K562 (cell line): Measurements from ENCODE around the gene BMPER. TPM values are rescaled to one million over a fixed set of nuclear protein-coding genes. Genes with fewer than 3 reads are reported as not detected.

Source experiments
- ATAC-seq: fragments of 200-7000 bp; cut with Tn5 transposase; 3 replicates; pipeline ENCODE4 v1.9.1; 2020; ENCODE audit warnings: moderate library complexity
- BruUV-seq: library from RNA; stranded (reverse); fragments of 400-500 nt; replicated peaks from 2 replicates; lab custom pipeline; 2021; lab: Mats Ljungman, UMichigan
- CTCF ChIA-PET: fragments of 300-600 bp; formaldehyde crosslinking; extraction: SDS; loops from one replicate; lab custom pipeline; 2021; ENCODE audit warnings: low intra/inter-chr PET ratio; lab: Yijun Ruan, JAX
- POLR2A ChIA-PET: fragments of 300-600, 350-650 bp; sonication (Branson Sonifier 250); formaldehyde crosslinking; extraction: SDS; loops from one replicate; lab custom pipeline; 2021; ENCODE audit warnings: antibody characterized with exemption, inconsistent platforms; lab: Yijun Ruan, JAX
- DNase-seq, 4 experiments: peaks; one replicate each; pipeline versions ENCODE4 v3.0.0 to v3.0.0-alpha.2; 2011 to 2018; ENCODE audit warnings: low spot score in 3 of 4, mixed read lengths in 3 of 4; ENCODE audit errors: extremely low read depth in 1 of 4
- FAIRE-seq: peaks from 2 replicates; lab custom pipeline; 2011; peaks lifted over from hg19 to GRCh38; lab: Jason Lieb, UNC
- H2AFZ ChIP-seq: 2 replicates; pipeline ENCODE4 v1.6.0; 2011; ENCODE audit warnings: low read depth, low read length, control low read depth, inconsistent platforms
- H3K27ac ChIP-seq: fragments of 200-600 bp; 3 replicates; pipeline ENCODE4 v1.8.0; 2011; ENCODE audit warnings: low read depth, mild to moderate bottlenecking, control low read depth, inconsistent platforms, low read length, moderate library complexity, mixed read lengths; ENCODE audit errors: extremely low read depth
- H3K27me3 ChIP-seq, 2 experiments: fragments of 300-600 bp in 1 of 2; 2 replicates in 1 of 2; 3 replicates in 1 of 2; pipeline versions ENCODE4 v1.6.0 to v1.8.0; 2011; ENCODE audit warnings: inconsistent platforms in 2 of 2, low read length in 2 of 2, mild to moderate bottlenecking in 1 of 2, mixed read lengths in 1 of 2, moderate library complexity in 1 of 2; ENCODE audit not compliant: control insufficient read depth in 2 of 2, insufficient read depth in 2 of 2
- H3K36me3 ChIP-seq: fragments of 300-600 bp; 3 replicates; pipeline ENCODE4 v1.8.0; 2011; ENCODE audit warnings: mild to moderate bottlenecking, low read length, inconsistent platforms; ENCODE audit not compliant: control insufficient read depth, insufficient read depth
- H3K4me1 ChIP-seq, 2 experiments: fragments of 200-600 bp in 1 of 2; replicated peaks in 1 of 2; 2 replicates in 1 of 2; 3 replicates in 1 of 2; pipeline versions ENCODE4 v1.5.1 to v1.8.0; 2011; ENCODE audit warnings: inconsistent platforms in 2 of 2, low read length in 2 of 2, mild to moderate bottlenecking in 1 of 2, mixed read lengths in 1 of 2, moderate library complexity in 1 of 2; ENCODE audit not compliant: control insufficient read depth in 2 of 2, insufficient read depth in 2 of 2
- H3K4me2 ChIP-seq: 2 replicates; pipeline ENCODE4 v1.6.1; 2011; ENCODE audit warnings: low read length, control low read depth, inconsistent platforms, mixed read lengths; ENCODE audit not compliant: insufficient read depth
- H3K4me3 ChIP-seq: fragments of 200-600 bp; sonication (generic), shearing (Covaris generic); 2 replicates; pipeline ENCODE4 v1.5.1; 2016; ENCODE audit warnings: control low read depth, inconsistent platforms
- H3K79me2 ChIP-seq: fragments of 200-600 bp; 3 replicates; pipeline ENCODE4 v1.8.0; 2011; ENCODE audit warnings: low read length, inconsistent platforms; ENCODE audit not compliant: control insufficient read depth, insufficient read depth
- H3K9ac ChIP-seq, 2 experiments: 2 replicates each; pipeline versions ENCODE4 v1.6.0 to v1.6.1; 2011; ENCODE audit warnings: low read depth in 2 of 2, low read length in 2 of 2, control low read depth in 1 of 2, inconsistent platforms in 1 of 2, mild to moderate bottlenecking in 1 of 2, mixed read lengths in 1 of 2; ENCODE audit not compliant: insufficient read depth in 1 of 2
- H3K9me1 ChIP-seq: one replicate; pipeline ENCODE4 v1.6.0; 2011; ENCODE audit warnings: inconsistent platforms, mild to moderate bottlenecking, low read length, moderate library complexity; ENCODE audit not compliant: control insufficient read depth, insufficient read depth
- H3K9me3 ChIP-seq: replicated peaks from 2 replicates; pipeline ENCODE4 v1.5.1; 2011; ENCODE audit warnings: low read depth, low read length, inconsistent platforms; ENCODE audit not compliant: control insufficient read depth, insufficient read depth
- H4K20me1 ChIP-seq: replicated peaks from 2 replicates; pipeline ENCODE4 v1.6.1; 2011; ENCODE audit warnings: low read length, inconsistent platforms, mixed read lengths; ENCODE audit not compliant: control insufficient read depth, insufficient read depth
- CBX5 ChIP-seq: IDR thresholded peaks from 2 replicates; pipeline ENCODE4 v1.6.1; 2014; ENCODE audit warnings: low read depth, borderline replicate concordance
- DIDO1 ChIP-seq: fragments of 450-650 bp; IDR thresholded peaks from 2 replicates; pipeline ENCODE4 v1.6.1; 2016; ENCODE audit warnings: low read depth, missing biosample characterization, missing genetic modification characterization
- MEF2A ChIP-seq: IDR thresholded peaks from 2 replicates; pipeline ENCODE4 v1.6.1; 2011; ENCODE audit warnings: low read depth, mild to moderate bottlenecking, low read length, moderate library complexity; ENCODE audit not compliant: control insufficient read depth
- NCOA1 ChIP-seq: fragments of 450-650 bp; IDR thresholded peaks from 2 replicates; pipeline ENCODE4 v1.6.1; 2016; ENCODE audit warnings: low read depth
- SNAPC5 ChIP-seq: fragments of 250-450 bp; sonication (Bioruptor Pico); IDR thresholded peaks from 2 replicates; pipeline ENCODE4 v1.8.0; 2021; ENCODE audit warnings: moderate library complexity, mild to moderate bottlenecking, inconsistent platforms
- SRSF1 ChIP-seq: fragments of 200-400 bp; formaldehyde crosslinking; IDR thresholded peaks from 2 replicates; pipeline ENCODE4 v1.6.1; 2017; ENCODE audit warnings: mild to moderate bottlenecking, low read depth, low read length, moderate library complexity
- ZBTB8A ChIP-seq: fragments of 450-650 bp; IDR thresholded peaks from 2 replicates; pipeline ENCODE4 v1.6.1; 2018; ENCODE audit warnings: mild to moderate bottlenecking, moderate library complexity; ENCODE audit not compliant: partially characterized antibody
- ZHX1 ChIP-seq: fragments of 150-350 bp; conservative IDR thresholded peaks from 2 replicates; pipeline ENCODE4 v1.6.1; 2014; ENCODE audit warnings: low read length
- WGBS: fragments of 100-300 bp; shearing (Covaris generic); methylation state at CpG from one replicate; pipeline ENCODE4 v1.1.6; 2016; ENCODE audit warnings: low coverage, mixed read lengths; ENCODE audit not compliant: insufficient coverage; ENCODE audit errors: missing lambda C conversion rate; 5-methylcytosine and 5-hydroxymethylcytosine counted together
- in situ Hi-C: fragments of 300-500 bp; cut with MboI; formaldehyde crosslinking; loops from 4 replicates; pipeline ENCODE4 v1.15.0; 2018; ENCODE audit warnings: inconsistent platforms, mixed read lengths
- intact Hi-C: fragments of 100-400 bp; cut with micrococcal nuclease; formaldehyde crosslinking; loops from 2 replicates; pipeline ENCODE4 v1.14.2; 2022
- polyA plus RNA-seq, 8 experiments: library from polyadenylated mRNA; depleted of rRNA in 4 of 8; stranded (reverse) in 5 of 8; unstranded in 3 of 8; fragments of >200 nt; fragmentation: Nextera tagmentation in 2 of 8; fragmentation: Illumina TruSeq in 1 of 8; extraction: Ambion mirVana in 2 of 8; extraction: Trizol in 1 of 8; gene quantifications; 2 replicates each; pipeline versions ENCODE4 v1.2.1 to v1.2.3, GENCODE V29; 2011 to 2014; ENCODE audit warnings: inconsistent platforms in 1 of 8, missing spikeins in 1 of 8
- total RNA-seq, 7 experiments: library from RNA; depleted of rRNA in 6 of 7; stranded (reverse); fragments of >200 nt in 6 of 7; fragmentation: Illumina TruSeq in 2 of 7; extraction: Trizol in 2 of 7; gene quantifications; 2 replicates each; pipeline versions ENCODE4 v1.2.1 to v1.2.3, GENCODE V29; 2011 to 2021; ENCODE audit warnings: low replicate concordance in 1 of 7
- TF ChIP-seq, protein P1 (sequence below), 2 experiments: fragments of 450-650 bp; IDR thresholded peaks; 2 replicates each; pipeline ENCODE4 v1.6.1; 2016; ENCODE audit warnings: mild to moderate bottlenecking in 2 of 2, borderline replicate concordance in 1 of 2, low read depth in 1 of 2, moderate library complexity in 1 of 2
- TF ChIP-seq, protein P2 (sequence below): fragments of 250-450 bp; sonication (Bioruptor Pico); IDR thresholded peaks from 2 replicates; pipeline ENCODE4 v1.4.0; 2020; ENCODE audit warnings: borderline replicate concordance

The BMPER gene
- total and polyA plus RNA-seq, 9 of the 15 experiments (the other 6 are each of a cell fraction or from before 2014, with no cell fraction given): not detected

DNA sequence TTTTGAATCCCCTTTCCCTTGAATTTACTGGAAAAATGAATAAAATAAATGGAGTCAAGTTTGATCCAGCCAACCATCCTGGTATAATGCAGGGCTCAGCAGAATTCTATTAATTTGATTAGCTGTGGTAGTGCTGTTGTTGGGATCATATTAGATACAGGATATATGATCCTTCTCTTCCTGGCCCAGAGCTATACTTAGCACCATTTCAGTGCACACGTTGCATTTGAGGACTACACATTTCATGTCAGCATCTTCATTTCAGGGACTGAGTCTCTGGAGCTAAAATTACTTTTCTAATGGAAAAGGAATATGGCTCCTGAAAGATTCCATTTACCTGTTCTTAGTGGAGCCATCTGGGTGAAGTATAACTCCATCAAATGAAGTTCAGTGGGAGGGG is 240.3 kb downstream of the BMPER start:
- ChIA-PET POLR2A (interaction anchor here (1.3 kb wide), 1 partner anchor 11 kb away, joined by 5 read pairs; no protein-coding TSS in a partner anchor), CTCF (no interaction called here)
- H3K27ac ChIP-seq: no peak overlapping the region
- H3K4me2 ChIP-seq: no peak overlapping the region
- H3K4me1 ChIP-seq: no peaks in the 10 kb centered on the region
- no peaks in the 10 kb centered on the region for H3K36me3 ChIP-seq
- H3K27me3 ChIP-seq: no peaks in the 10 kb centered on the region
- H3K9me3 ChIP-seq: no peaks in the 10 kb centered on the region
- no peak overlapping the region for H3K4me3 ChIP-seq
- no peak overlapping the region for H3K9ac ChIP-seq
- ATAC-seq (no peak), FAIRE-seq (no peak), DNase-seq (no peak)
- in situ Hi-C loops (no loop called here), intact Hi-C loops (no loop called here)
- WGBS: 0% methylated on average over 1 of the region's 1 CpG
- no peak overlapping the region for H2AFZ ChIP-seq
- H4K20me1 ChIP-seq: no peaks in the 10 kb centered on the region
- no TSS peak for BruUV-seq
- H3K79me2 ChIP-seq: no peaks in the 10 kb centered on the region
- H3K9me1 ChIP-seq: no peaks in the 10 kb centered on the region
- no peak for TF ChIP-seq SNAPC5
- TF ChIP-seq ZHX1: no peak
- no peak for TF ChIP-seq ZBTB8A
- TF ChIP-seq SRSF1: no peak
- TF ChIP-seq CBX5: no peak
- TF ChIP-seq DIDO1: no peak
- TF ChIP-seq MEF2A: no peak
- no peak for TF ChIP-seq NCOA1
- TF ChIP-seq, protein P1, sequence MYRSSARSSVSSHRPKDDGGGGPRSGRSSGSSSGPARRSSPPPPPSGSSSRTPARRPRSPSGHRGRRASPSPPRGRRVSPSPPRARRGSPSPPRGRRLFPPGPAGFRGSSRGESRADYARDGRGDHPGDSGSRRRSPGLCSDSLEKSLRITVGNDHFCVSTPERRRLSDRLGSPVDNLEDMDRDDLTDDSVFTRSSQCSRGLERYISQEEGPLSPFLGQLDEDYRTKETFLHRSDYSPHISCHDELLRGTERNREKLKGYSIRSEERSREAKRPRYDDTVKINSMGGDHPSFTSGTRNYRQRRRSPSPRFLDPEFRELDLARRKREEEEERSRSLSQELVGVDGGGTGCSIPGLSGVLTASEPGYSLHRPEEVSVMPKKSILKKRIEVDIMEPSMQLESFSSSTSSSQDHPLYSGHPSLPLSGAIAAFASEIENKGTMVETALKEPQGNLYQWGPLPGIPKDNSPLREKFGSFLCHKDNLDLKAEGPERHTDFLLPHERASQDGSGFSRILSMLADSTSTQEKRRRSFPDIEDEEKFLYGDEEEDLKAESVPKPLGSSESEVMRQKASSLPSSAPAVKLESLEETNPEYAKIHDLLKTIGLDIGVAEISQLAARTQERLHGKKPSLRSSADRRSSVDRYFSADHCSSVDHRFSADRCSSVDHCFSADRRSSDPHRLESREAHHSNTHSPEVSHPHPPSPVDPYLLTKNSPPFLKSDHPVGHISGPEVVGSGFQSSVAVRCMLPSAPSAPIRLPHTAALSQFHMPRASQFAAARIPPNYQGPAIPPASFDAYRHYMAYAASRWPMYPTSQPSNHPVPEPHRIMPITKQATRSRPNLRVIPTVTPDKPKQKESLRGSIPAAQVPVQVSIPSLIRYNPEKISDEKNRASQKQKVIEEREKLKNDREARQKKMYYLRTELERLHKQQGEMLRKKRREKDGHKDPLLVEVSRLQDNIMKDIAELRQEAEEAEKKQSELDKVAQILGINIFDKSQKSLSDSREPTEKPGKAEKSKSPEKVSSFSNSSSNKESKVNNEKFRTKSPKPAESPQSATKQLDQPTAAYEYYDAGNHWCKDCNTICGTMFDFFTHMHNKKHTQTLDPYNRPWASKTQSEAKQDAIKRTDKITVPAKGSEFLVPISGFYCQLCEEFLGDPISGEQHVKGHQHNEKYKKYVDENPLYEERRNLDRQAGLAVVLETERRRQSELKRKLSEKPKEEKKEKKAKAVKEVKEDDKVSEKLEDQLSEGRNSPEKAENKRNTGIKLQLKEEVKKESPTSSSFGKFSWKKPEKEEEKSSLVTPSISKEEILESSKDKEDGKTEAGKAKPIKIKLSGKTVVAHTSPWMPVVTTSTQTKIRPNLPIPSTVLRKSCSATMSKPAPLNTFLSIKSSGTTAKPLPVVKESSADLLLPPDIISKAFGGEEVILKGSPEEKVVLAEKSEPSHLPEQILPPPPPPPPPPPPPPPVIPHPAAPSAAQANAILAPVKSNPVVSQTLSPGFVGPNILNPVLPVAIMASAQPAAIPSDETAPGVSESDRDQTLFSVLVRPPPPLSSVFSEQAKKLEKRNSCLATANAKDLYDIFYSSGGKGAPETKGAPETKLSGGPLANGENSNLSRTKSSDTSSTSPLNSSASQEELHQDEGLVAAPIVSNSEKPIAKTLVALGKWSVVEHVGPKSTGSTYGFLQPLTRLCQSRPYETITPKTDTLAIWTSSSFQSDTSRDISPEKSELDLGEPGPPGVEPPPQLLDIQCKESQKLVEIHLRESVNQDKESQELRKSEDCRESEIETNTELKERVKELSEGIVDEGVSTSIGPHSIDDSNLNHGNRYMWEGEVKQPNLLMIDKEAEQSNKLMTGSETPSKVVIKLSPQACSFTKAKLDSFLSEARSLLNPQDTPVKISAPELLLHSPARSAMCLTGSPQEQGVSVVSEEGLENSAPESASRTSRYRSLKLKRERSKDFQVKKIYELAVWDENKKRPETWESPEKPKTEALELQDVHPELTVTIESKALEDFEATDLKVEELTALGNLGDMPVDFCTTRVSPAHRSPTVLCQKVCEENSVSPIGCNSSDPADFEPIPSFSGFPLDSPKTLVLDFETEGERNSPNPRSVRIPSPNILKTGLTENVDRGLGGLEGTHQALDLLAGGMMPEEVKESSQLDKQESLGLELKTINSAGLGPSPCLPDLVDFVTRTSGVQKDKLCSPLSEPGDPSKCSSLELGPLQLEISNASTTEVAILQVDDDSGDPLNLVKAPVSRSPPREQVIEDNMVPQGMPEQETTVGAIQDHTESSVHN (IDR thresholded peaks at IDR 0.05; ENCODE audit: borderline replicate concordance in 1 of 2, low read depth in 1 of 2): no peak
- TF ChIP-seq, protein P2, sequence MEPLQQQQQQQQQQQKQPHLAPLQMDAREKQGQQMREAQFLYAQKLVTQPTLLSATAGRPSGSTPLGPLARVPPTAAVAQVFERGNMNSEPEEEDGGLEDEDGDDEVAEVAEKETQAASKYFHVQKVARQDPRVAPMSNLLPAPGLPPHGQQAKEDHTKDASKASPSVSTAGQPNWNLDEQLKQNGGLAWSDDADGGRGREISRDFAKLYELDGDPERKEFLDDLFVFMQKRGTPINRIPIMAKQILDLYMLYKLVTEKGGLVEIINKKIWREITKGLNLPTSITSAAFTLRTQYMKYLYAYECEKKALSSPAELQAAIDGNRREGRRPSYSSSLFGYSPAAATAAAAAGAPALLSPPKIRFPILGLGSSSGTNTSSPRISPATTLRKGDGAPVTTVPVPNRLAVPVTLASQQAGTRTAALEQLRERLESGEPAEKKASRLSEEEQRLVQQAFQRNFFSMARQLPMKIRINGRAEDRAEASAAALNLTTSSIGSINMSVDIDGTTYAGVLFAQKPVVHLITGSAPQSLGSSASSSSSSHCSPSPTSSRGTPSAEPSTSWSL (CRISPR knock-in tag): no peak
